Uterus (tissue), 4 donors: ENCODE measurements around the gene PPM1H. TPM values are rescaled to one million over a fixed set of nuclear protein-coding genes. Genes with fewer than 3 reads are reported as not detected.
A peak's percentile ranks its signal among the peaks of the same experiment; 100 is the strongest.

Source experiments
- DNase-seq, 2 donors: peaks; one replicate each; pipeline ENCODE4 v3.0.0-alpha.2; 2019 to 2020
- H3K27ac ChIP-seq, 2 donors: fragments of 200-600 bp; sonication (generic); 1 replicate in 1 of 2; 2 replicates in 1 of 2; pipeline ENCODE4 v1.5.1; 2016 to 2018
- H3K27me3 ChIP-seq, 2 donors: fragments of 200-600 bp; sonication (generic); one replicate each; pipeline ENCODE4 v1.5.1; 2018 to 2019; ENCODE audit warnings: control low read depth in 1 of 2
- H3K36me3 ChIP-seq, 2 donors: fragments of 200-600 bp; sonication (generic); one replicate each; pipeline ENCODE4 v1.5.1; 2019; ENCODE audit warnings: control low read depth in 1 of 2
- H3K4me1 ChIP-seq, 2 donors: fragments of 200-600 bp; sonication (generic); one replicate each; pipeline ENCODE4 v1.5.1; 2018 to 2019; ENCODE audit warnings: control low read depth in 1 of 2
- H3K4me3 ChIP-seq, 2 donors: fragments of 200-600 bp; sonication (generic); 1 replicate in 1 of 2; 2 replicates in 1 of 2; pipeline ENCODE4 v1.5.1; 2018 to 2019; ENCODE audit warnings: mild to moderate bottlenecking in 1 of 2
- H3K9me3 ChIP-seq, 2 donors: fragments of 200-600 bp; sonication (generic); one replicate each; pipeline ENCODE4 v1.5.1; 2019; ENCODE audit warnings: control low read depth in 1 of 2
- CTCF ChIP-seq, 4 experiments: fragments of 200-600 bp in 2 of 4; fragments of 450-650 bp in 2 of 4; sonication (generic) in 2 of 4; IDR thresholded peaks; one replicate each; pipeline ENCODE4 v1.5.1; 2016 to 2019; ENCODE audit warnings: antibody characterized with exemption in 4 of 4, mild to moderate bottlenecking in 2 of 4, moderate library complexity in 1 of 4
- POLR2A ChIP-seq, 2 donors: fragments of 450-650 bp; IDR thresholded peaks; one replicate each; pipeline ENCODE4 v1.6.1; 2016; ENCODE audit warnings: antibody characterized with exemption in 2 of 2, mild to moderate bottlenecking in 1 of 2, moderate library complexity in 1 of 2
- intact Hi-C: fragments of 100-400 bp; cut with DNase I; formaldehyde crosslinking; loops from one replicate; pipeline ENCODE4 v1.15.1; 2023; ENCODE audit warnings: low total_unique reads
- total RNA-seq, 4 donors: library from RNA; depleted of rRNA in 3 of 4; stranded (reverse); fragments of >200 nt in 3 of 4; gene quantifications; one replicate each; pipeline versions ENCODE4 v1.1.0 to v1.2.4, GENCODE V29; 2014 to 2023
- donor health status: DM: yes; HTN: yes; CAD: no.

The PPM1H gene
- total RNA-seq, 4 donors from 2014 or later = 2.0 to 24.1 (median 6.6) TPM

GRCh38 chr12:62739266-62740015 lies 195.5 kb downstream of the PPM1H start:
- intact Hi-C loops = no loop called here
- DNase-seq = no peak
- Histone ChIP-seq H3K9me3 (no peaks in the 10 kb centered on the region), H3K4me1 (no peaks in the 10 kb centered on the region), H3K36me3 (no peaks in the 10 kb centered on the region), H3K27ac (peak overlapping the region in 1 of 2 donors; percentile 68), H3K4me3 (no peak overlapping the region), H3K27me3 (no peaks in the 10 kb centered on the region)
- TF ChIP-seq CTCF (IDR thresholded peaks at IDR 0.05) (no peak), POLR2A (IDR thresholded peaks at IDR 0.05) (no peak)

GRCh38 chr12:62738616-62739015 lies 196.3 kb downstream of the PPM1H start:
- no peaks in the 10 kb centered on the region for H3K27me3 ChIP-seq
- no peak overlapping the region for H3K4me3 ChIP-seq
- no peak for TF ChIP-seq CTCF (IDR thresholded peaks at IDR 0.05)
- TF ChIP-seq POLR2A (IDR thresholded peaks at IDR 0.05) = no peak
- no peaks in the 10 kb centered on the region for H3K36me3 ChIP-seq
- no peak for DNase-seq
- intact Hi-C loops = no loop called here
- H3K4me1 ChIP-seq = no peaks in the 10 kb centered on the region
- H3K9me3 ChIP-seq = no peaks in the 10 kb centered on the region
- H3K27ac ChIP-seq = no peak overlapping the region

- intact Hi-C loops = no loop called here
- no peaks in the 10 kb centered on the region for H3K27me3 ChIP-seq
- no peaks in the 10 kb centered on the region for H3K36me3 ChIP-seq
- no peaks in the 10 kb centered on the region for H3K9me3 ChIP-seq
- no peak overlapping the region for H3K4me3 ChIP-seq
- H3K27ac ChIP-seq = no peak overlapping the region
- DNase-seq = no peak
- TF ChIP-seq POLR2A (IDR thresholded peaks at IDR 0.05) (no peak), CTCF (IDR thresholded peaks at IDR 0.05) (no peak)
- no peaks in the 10 kb centered on the region for H3K4me1 ChIP-seq
Measured at GRCh38 chr12:62738105-62738504, 196.8 kb downstream of the PPM1H start.

- intact Hi-C loops = no loop called here
- H3K4me1 ChIP-seq = no peaks in the 10 kb centered on the region
- no peak for TF ChIP-seq POLR2A (IDR thresholded peaks at IDR 0.05)
- no peak for TF ChIP-seq CTCF (IDR thresholded peaks at IDR 0.05)
- H3K9me3 ChIP-seq = no peaks in the 10 kb centered on the region
- H3K27me3 ChIP-seq = no peaks in the 10 kb centered on the region
- H3K36me3 ChIP-seq = no peaks in the 10 kb centered on the region
- DNase-seq = no peak
- no peak overlapping the region for H3K27ac ChIP-seq
- H3K4me3 ChIP-seq = no peak overlapping the region
Measured at GRCh38 chr12:62737615-62738014, 197.3 kb downstream of the PPM1H start.

GRCh38 chr12:62737188-62737587 lies 197.8 kb downstream of the PPM1H start:
- DNase-seq = no peak
- intact Hi-C loops = no loop called here
- H3K4me1 ChIP-seq = no peaks in the 10 kb centered on the region
- no peaks in the 10 kb centered on the region for H3K27me3 ChIP-seq
- no peaks in the 10 kb centered on the region for H3K36me3 ChIP-seq
- no peak overlapping the region for H3K27ac ChIP-seq
- TF ChIP-seq CTCF (IDR thresholded peaks at IDR 0.05) (no peak), POLR2A (IDR thresholded peaks at IDR 0.05) (no peak)
- H3K9me3 ChIP-seq = no peaks in the 10 kb centered on the region
- H3K4me3 ChIP-seq = no peak overlapping the region
